GM19372 (cell line): Measurements from ENCODE around the gene FASLG.
"Not testable (repeated sequence)": the region's sequence is repeated elsewhere in the genome, so short reads cannot be mapped to it uniquely, and the experiment has no call there.

Source experiments
- ATAC-seq: cut with Tn5 transposase; IDR thresholded peaks from one replicate; pipeline ENCODE4 v1.9.1; 2021; ENCODE audit warnings: mild to moderate bottlenecking, low read depth, moderate library complexity; ENCODE audit not compliant: unreplicated experiment

The FASLG gene

GRCh38 chr1:172658871-172659453, at the start of gene FASLG:
FASLG (plus strand) TSS chr1:172659103; CDS start chr1:172659202, 99 bp downstream.
- no peak for ATAC-seq

GRCh38 chr1:172609528-172609927, 49.4 kb upstream of the FASLG start:
- ATAC-seq: no peak

GRCh38 chr1:172612478-172612877, 46.4 kb upstream of the FASLG start:
- ATAC-seq: no peak

GRCh38 chr1:172613294-172613693, 45.6 kb upstream of the FASLG start:
- no peak for ATAC-seq

- ATAC-seq: no peak
Measured at GRCh38 chr1:172616195-172616594, 42.7 kb upstream of the FASLG start.

GRCh38 chr1:172616636-172617035, 42.3 kb upstream of the FASLG start:
- ATAC-seq: no peak

GRCh38 chr1:172620603-172621002, 38.3 kb upstream of the FASLG start:
- ATAC-seq: not testable (repeated sequence)

GRCh38 chr1:172622541-172622940, 36.4 kb upstream of the FASLG start:
- no peak for ATAC-seq

GRCh38 chr1:172623748-172624147, 35.2 kb upstream of the FASLG start:
- no peak for ATAC-seq

- no peak for ATAC-seq
Measured at GRCh38 chr1:172626845-172627244, 32.1 kb upstream of the FASLG start.

GRCh38 chr1:172627702-172628101, 31.2 kb upstream of the FASLG start:
- no peak for ATAC-seq

GRCh38 chr1:172628401-172628800, 30.5 kb upstream of the FASLG start:
- ATAC-seq: no peak

- ATAC-seq: no peak
Measured at GRCh38 chr1:172629170-172629569, 29.7 kb upstream of the FASLG start.

GRCh38 chr1:172629638-172630037, 29.3 kb upstream of the FASLG start:
- ATAC-seq: no peak

- no peak for ATAC-seq
Measured at GRCh38 chr1:172630056-172630818, 28.7 kb upstream of the FASLG start.

GRCh38 chr1:172630868-172631267, 28.0 kb upstream of the FASLG start:
- ATAC-seq: no peak

- no peak for ATAC-seq
Measured at GRCh38 chr1:172637522-172637921, 21.4 kb upstream of the FASLG start.

GRCh38 chr1:172638249-172638648, 20.7 kb upstream of the FASLG start:
- ATAC-seq: no peak

GRCh38 chr1:172638885-172639831, 19.7 kb upstream of the FASLG start:
- ATAC-seq: no peak

- no peak for ATAC-seq
Measured at GRCh38 chr1:172640111-172640510, 18.8 kb upstream of the FASLG start.

- ATAC-seq: no peak
Measured at GRCh38 chr1:172641492-172641891, 17.4 kb upstream of the FASLG start.
